Mucosa of gallbladder (tissue), 1 donor: ENCODE results near the gene LARP6. TPM values are rescaled to one million over a fixed set of nuclear protein-coding genes. Genes with fewer than 3 reads are reported as not detected.
"Not testable (repeated sequence)": the region's sequence is repeated elsewhere in the genome, so short reads cannot be mapped to it uniquely, and the experiment has no call there.

Experiments
- DNase-seq: peaks from one replicate; pipeline ENCODE4 v3.0.0-alpha.2; 2020; ENCODE audit warnings: low spot score
- total RNA-seq: library from RNA; stranded (reverse); gene quantifications from one replicate; pipeline ENCODE4 v1.2.1, GENCODE V29; 2021
- donor health status: DM: no; HTN: no; CAD: no.

LARP6 gene
- 23.5 TPM for total RNA-seq

GRCh38 chr15:70853973-70854665 lies at the start of gene LARP6:
TSS of gene LARP6 (minus strand) at chr15:70854157. CDS start at chr15:70854088, 69 bp downstream.
- no peak for DNase-seq

DNA sequence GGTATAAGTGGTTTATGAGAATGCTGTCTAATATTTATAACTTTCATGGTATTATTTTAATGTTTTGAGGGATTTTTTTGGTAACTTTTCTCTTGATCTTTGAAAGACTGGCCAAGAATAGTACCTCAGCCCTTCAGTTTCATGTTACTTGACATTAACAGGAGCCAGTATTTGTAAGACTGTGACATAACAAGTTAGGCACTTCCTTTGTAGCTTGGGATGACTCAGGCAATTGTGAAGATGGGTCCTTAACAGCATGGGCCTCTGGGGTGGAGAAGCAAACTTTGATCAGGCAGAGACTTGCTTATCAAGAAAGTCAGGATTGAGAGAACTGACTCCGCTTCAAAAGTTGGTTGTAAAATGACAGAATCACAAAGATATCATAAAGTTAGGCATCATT lies 48.1 kb upstream of the LARP6 start:
- DNase-seq = no peak

GRCh38 chr15:70892912-70893560 lies 39.1 kb upstream of the LARP6 start:
- DNase-seq = peak; percentile 47

DNA sequence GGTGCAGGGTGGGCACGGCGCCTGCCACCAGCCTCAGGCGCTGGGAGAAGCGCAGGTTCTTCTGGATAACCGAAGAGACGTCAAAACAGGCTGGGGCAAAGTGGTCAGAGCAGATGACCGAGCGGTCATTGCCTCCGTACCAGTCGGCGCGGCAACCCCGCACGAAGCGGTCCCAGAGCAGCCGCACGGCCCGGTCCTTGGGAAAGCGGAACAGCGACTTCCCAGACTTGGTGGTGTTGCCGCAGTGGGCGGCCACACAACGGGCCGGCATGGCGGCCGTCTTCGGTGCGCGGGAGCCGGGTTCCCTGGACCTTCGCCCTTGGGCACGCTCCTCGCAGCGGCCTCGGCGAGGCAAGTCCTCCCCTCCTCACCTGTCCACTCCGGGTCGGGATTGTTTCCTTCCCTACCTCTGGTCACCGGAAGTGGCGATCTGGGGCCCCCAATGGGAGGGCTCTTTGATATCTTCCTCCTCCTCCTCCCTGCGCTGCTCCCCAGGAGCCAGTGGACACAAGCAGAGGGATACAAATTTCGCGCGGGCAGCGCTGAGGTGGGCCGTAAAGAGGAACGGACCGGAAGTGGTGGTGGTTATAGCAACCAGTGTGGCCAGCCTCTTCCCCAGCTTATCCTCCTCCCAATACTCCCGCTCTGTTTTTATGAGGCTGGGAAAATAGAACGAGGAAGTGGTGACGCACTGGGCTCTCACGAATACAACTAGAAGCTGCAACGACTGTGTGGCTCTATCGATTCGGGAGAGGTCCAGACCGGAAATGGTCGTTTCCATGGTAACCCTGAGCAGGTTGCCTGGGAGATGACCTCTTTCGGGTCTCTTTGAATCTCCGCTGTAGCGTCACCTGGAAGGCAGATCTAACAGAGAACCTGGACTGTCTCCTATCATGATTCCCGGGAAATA lies 38.3 kb upstream of the LARP6 start, which contains the start of the genes LRRC49 and THAP10:
TSS of gene LRRC49 (plus strand) at position 825 of the 910 bp plus-strand sequence. CDS start at position 894, 69 bp downstream.
TSS of gene THAP10 (minus strand) at position 432 of the 910 bp plus-strand sequence. CDS start at position 271, 161 bp downstream.
- peak; percentile 90 for DNase-seq

GRCh38 chr15:70882361-70882760 lies 28.4 kb upstream of the LARP6 start:
- no peak for DNase-seq

- no peak for DNase-seq
Observed at GRCh38 chr15:70880781-70881180, 26.8 kb upstream of the LARP6 start.

DNA sequence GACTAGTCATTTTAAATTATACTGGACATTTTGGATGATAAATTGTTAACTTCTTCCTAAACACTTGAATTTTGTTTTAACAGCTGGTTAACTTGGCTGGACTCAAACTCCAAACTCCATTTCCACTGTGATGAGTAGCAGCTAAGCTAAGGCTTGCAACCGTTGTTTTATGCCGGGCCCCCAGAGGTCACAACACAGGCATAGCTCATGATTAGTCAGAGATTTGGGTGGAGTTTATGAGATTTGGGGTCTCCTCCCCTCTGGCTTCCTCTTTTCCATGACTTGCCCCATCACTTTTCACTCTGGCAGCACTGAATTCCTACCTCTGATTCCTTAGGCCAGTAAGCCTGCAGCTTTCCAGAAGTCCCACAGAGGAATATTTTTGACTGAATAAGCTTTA lies 25.4 kb upstream of the LARP6 start:
- no peak for DNase-seq

GRCh38 chr15:70876683-70877082 lies 22.7 kb upstream of the LARP6 start:
- DNase-seq = no peak

DNA sequence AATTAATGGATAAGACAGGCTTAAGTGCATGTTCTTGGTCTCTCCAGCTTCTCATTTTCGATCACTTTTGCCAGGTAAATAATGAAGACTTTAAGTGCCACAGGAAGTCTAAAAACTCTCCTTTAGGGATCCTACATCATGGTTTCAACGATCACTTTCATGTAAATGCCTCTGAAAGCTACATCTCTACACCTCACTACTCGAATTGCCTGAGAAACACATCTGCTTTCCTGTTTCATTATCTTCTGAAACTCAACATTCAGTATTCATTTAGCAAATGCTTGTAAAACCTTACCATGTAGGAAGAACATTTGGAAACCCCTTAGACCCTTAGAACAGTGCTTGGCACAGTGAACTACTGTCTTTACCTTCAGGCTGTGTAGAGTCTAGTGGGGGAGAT lies 22.1 kb upstream of the LARP6 start:
- no peak for DNase-seq

GRCh38 chr15:70875001-70875782 lies 21.2 kb upstream of the LARP6 start:
- no peak for DNase-seq

DNA sequence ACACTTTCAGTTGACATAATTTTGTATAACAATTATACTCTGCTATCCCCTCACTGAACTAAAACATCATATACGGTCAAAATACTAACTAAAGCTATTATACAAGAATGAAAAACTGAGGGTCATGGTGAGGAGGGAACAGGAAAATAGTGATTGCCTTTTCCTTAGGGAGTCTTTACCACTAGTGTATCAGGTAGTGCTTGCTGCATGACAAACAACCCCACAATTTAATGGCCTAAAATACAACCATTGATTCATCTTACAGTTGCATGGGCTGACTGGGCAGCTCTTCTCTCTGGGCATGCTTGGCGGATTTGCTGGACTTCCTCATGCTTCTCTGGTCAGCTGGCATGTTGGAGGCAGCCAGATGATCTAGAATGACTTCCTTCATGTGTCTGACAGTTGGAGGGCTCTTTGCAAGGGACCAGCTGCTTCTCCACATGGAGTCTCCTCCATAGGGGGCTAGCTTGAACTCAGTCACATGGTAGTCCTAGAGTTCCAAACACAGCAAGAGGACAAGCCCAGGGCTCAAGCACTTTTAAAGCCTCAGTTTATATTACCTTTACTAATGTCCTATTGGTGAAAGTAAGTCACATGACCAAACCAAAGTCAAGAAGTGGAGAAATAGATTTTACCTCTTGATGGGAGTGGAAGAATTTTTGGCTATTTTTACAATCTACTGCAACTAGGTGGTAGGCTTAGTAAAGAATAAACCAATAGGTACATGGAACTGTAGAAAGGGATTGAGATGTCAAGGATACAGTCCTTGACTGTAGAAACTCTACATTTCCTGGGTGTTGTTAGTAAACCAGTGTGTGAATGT lies 19.5 kb upstream of the LARP6 start:
- no peak for DNase-seq

GRCh38 chr15:70871490-70871889 lies 17.5 kb upstream of the LARP6 start:
- not testable (repeated sequence) for DNase-seq

GRCh38 chr15:70870051-70870450 lies 16.1 kb upstream of the LARP6 start:
- no peak for DNase-seq

DNA sequence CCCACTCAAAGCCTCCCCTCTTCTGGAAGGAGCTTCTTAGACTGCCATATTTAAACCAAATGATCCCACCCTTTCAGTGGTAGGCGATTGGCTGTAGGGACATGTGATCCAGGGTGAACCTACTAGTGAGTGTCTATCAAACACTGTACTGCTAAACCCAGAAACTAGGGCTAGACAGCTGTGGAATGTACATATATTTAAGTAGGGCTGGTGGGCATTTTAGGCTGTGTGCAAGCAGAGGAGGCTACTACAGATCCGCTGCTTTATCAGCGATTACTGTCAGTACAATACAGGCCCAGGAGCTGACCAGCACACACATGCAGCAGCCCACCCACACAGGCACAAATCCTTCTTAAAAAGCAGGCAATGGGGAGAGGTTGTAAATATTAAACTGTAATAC lies 15.4 kb upstream of the LARP6 start:
- no peak for DNase-seq

DNA sequence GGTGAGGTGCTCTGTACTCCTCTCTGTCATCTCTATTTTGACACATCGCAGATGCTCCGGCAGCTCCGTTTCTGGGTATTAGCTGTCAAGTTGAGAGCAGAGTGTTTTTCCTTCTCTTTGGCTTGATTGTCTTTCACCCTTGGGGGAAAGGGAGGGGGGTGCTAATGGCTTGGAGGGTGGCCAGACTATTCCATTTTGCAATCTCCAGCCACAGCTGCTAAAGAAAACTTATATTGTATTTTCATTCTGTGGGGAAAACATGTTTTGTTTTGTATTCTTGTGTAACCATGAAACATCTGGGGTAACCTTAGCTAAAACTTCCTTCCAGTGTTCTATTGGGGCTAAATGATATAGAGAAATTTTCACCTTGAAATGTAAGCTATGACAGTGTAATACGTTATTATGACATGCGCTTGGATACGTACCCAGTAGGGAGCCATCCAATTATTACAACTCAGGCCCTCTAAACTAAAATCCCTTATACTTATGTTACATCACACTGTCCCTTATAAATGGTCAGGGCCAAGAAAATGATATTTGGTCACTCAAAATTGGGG lies 14.0 kb upstream of the LARP6 start:
- DNase-seq = no peak

DNA sequence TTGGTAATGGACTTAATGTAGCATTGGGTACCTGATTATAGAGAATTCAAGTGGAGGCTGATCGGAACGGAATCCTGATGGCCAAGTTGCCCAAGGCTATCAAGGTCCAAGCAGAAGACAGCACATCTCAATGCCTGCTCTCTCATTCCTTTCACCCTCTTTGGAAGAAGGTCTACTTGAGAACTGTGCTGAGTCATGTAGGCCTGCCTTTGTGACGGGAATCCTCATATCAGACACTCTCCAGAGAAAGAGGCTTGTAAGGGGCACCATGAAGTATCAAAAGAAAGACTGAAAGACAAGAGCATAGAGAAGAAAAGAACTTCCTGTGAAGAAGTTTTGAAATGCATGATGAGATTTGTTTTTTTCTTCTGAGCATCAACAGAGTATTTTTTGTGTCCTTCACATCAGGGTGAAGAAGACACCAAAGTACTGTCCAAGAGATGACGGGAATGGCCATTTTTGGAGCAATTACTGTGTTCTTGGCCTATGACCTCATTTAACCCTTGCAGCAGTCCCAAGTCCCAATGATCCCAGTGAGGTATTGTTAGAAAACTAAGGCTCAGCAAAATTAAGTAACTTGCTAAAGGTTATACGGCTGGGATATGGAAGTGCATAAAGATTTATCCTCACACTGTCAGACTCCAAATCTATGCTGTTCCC lies 13.2 kb upstream of the LARP6 start:
- no peak for DNase-seq

GRCh38 chr15:70863450-70864218 lies 9.7 kb upstream of the LARP6 start:
- no peak for DNase-seq

- no peak for DNase-seq
Observed at GRCh38 chr15:70859998-70860397, 6.0 kb upstream of the LARP6 start.
